HL-60 (cell line): ENCODE data around the gene JADE2.
A peak's percentile ranks its signal among the peaks of the same experiment; 100 is the strongest.

Source experiments
- DNase-seq, 2 experiments: peaks; one replicate each; pipeline ENCODE4 v3.0.0-alpha.2; 2010 to 2020; ENCODE audit warnings: low read depth in 1 of 2, low spot score in 1 of 2
- H3K27ac ChIP-seq: fragments of 250-450 bp; sonication (Bioruptor Pico); replicated peaks from 2 replicates; pipeline ENCODE4 v1.5.1; 2020; ENCODE audit warnings: mild to moderate bottlenecking, moderate library complexity
- H3K27me3 ChIP-seq: fragments of 250-450 bp; sonication (Bioruptor Pico); 2 replicates; pipeline ENCODE4 v1.5.1; 2021; ENCODE audit warnings: mild to moderate bottlenecking, moderate library complexity; ENCODE audit not compliant: insufficient read depth, poor library complexity, severe bottlenecking
- H3K4me3 ChIP-seq: replicated peaks from 2 replicates; pipeline ENCODE4 v1.5.1; 2011; ENCODE audit warnings: mild to moderate bottlenecking, control low read depth, low read length; ENCODE audit not compliant: insufficient read depth
- CTCF ChIP-seq: IDR thresholded peaks from one replicate; pipeline ENCODE4 v1.5.1; 2011; ENCODE audit warnings: low read length, control low read depth, inconsistent platforms; ENCODE audit not compliant: insufficient read depth
- GABPA ChIP-seq: IDR thresholded peaks from 2 replicates; pipeline ENCODE4 v1.6.1; 2012; ENCODE audit warnings: low read depth
- POLR2AphosphoS5 ChIP-seq: IDR thresholded peaks from 2 replicates; pipeline ENCODE4 v1.6.1; 2012; ENCODE audit warnings: low read depth
- SPI1 ChIP-seq: IDR thresholded peaks from 2 replicates; pipeline ENCODE4 v1.6.1; 2012; ENCODE audit warnings: low read depth, mild to moderate bottlenecking, borderline replicate concordance
- TF ChIP-seq, protein P1 (sequence below): IDR thresholded peaks from 2 replicates; pipeline ENCODE4 v1.6.1; 2012; ENCODE audit warnings: low read depth; ENCODE audit not compliant: insufficient replicate concordance

Gene JADE2

DNA sequence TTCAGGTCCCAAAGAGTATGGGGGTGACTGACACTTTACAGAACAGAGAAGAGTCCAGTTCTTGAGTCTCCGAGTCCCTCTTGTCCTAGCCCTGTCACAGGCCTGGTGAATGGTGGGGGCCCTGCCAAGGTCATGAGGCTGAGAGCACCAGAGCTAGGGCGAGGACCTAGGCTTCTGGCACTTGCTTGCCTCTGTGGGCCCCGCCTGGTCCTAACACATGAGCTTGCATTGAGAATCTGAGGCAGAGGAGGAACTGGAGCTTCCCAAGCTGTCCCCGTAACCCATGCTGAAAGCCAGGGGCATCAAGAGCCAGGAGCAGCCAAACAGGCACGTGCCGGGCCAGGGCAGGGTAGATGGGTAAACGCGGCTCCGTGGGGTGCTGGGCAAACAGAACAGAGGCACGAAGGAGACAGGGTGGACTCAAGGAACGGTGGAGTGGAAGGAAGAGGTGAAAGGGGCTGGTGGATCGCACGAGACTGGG, 41.3 kb downstream of the JADE2 start:
- no peak for DNase-seq
- TF ChIP-seq GABPA = no peak
- TF ChIP-seq POLR2AphosphoS5 = no peak
- TF ChIP-seq CTCF = no peak
- TF ChIP-seq, protein P1, sequence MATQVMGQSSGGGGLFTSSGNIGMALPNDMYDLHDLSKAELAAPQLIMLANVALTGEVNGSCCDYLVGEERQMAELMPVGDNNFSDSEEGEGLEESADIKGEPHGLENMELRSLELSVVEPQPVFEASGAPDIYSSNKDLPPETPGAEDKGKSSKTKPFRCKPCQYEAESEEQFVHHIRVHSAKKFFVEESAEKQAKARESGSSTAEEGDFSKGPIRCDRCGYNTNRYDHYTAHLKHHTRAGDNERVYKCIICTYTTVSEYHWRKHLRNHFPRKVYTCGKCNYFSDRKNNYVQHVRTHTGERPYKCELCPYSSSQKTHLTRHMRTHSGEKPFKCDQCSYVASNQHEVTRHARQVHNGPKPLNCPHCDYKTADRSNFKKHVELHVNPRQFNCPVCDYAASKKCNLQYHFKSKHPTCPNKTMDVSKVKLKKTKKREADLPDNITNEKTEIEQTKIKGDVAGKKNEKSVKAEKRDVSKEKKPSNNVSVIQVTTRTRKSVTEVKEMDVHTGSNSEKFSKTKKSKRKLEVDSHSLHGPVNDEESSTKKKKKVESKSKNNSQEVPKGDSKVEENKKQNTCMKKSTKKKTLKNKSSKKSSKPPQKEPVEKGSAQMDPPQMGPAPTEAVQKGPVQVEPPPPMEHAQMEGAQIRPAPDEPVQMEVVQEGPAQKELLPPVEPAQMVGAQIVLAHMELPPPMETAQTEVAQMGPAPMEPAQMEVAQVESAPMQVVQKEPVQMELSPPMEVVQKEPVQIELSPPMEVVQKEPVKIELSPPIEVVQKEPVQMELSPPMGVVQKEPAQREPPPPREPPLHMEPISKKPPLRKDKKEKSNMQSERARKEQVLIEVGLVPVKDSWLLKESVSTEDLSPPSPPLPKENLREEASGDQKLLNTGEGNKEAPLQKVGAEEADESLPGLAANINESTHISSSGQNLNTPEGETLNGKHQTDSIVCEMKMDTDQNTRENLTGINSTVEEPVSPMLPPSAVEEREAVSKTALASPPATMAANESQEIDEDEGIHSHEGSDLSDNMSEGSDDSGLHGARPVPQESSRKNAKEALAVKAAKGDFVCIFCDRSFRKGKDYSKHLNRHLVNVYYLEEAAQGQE = no peak
- no peak for TF ChIP-seq SPI1
- no peaks in the 10 kb centered on the region for H3K27me3 ChIP-seq
- no peak overlapping the region for H3K4me3 ChIP-seq
- H3K27ac ChIP-seq = no peak overlapping the region

DNA sequence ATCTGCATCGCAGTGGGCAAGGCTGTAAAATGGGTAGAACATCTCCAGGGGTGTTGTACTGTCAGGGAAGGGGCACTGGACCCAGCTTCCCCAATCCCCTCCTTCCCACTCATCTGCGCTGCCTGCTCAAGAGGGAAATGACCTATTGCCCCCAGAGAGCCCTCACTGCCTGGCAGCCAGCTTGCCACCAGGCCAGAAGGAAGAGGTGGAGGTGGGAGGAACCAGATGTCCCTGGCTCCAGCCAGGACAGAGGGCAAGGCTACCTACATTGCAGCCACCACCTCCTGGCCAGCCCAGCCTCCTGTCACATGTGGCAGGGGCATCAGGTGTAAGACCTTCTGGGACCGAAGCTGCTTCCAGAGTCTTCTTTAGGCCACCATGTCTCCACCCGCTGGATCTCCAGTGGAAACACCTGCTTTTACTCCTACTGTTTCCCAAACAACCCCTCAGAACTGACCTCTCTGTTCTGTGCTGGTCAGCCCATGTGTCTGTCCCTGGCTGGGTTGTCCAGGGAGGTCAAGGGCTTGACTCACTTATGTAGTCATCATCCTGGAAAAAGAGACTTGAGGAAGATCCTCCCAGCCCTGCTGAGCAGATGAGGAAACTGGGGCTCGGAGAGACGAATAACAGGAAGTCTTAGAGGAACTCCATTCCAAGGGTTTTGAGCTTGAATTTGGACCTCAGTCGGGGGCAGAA, 42.3 kb downstream of the JADE2 start:
- no peak overlapping the region for H3K27ac ChIP-seq
- H3K27me3 ChIP-seq = no peaks in the 10 kb centered on the region
- peak in 1 of 2 experiments; percentile 10 for DNase-seq
- H3K4me3 ChIP-seq = no peak overlapping the region
- peak; percentile 28; the same call in 1 of the 2 replicates for TF ChIP-seq SPI1
- TF ChIP-seq POLR2AphosphoS5 = no peak
- TF ChIP-seq, protein P1 = no peak

- TF ChIP-seq, protein P1 = no peak
- no peak for TF ChIP-seq SPI1
- TF ChIP-seq POLR2AphosphoS5 = no peak
- TF ChIP-seq CTCF = no peak
- no peak for TF ChIP-seq GABPA
- DNase-seq = no peak
- no peak overlapping the region for H3K27ac ChIP-seq
- H3K4me3 ChIP-seq = no peak overlapping the region
- H3K27me3 ChIP-seq = no peaks in the 10 kb centered on the region
Measured at GRCh38 chr5:134568337-134568700, 42.8 kb downstream of the JADE2 start.
